ENCODE measurements around the gene CREBBP.

CREBBP gene

GRCh38 chr16:3761375-3762106 lies 119.0 kb downstream of the CREBBP start:
- DNase-seq: no peak

- DNase-seq: no peak
These were observed 120.0 kb downstream of the CREBBP start for GRCh38 chr16:3760518-3760917.

GRCh38 chr16:3759736-3760135 lies 120.8 kb downstream of the CREBBP start:
- no peak for DNase-seq

- no peak for DNase-seq
These were observed 124.4 kb downstream of the CREBBP start for GRCh38 chr16:3756113-3756512.

- no peak for DNase-seq
These were observed 125.3 kb downstream of the CREBBP start for GRCh38 chr16:3755249-3755648.

GRCh38 chr16:3754772-3755171 lies 125.7 kb downstream of the CREBBP start:
- DNase-seq: no peak

GRCh38 chr16:3754081-3754703 lies 126.3 kb downstream of the CREBBP start:
- no peak for DNase-seq

GRCh38 chr16:3752984-3753383 lies 127.5 kb downstream of the CREBBP start:
- DNase-seq: no peak

GRCh38 chr16:3751878-3752277 lies 128.6 kb downstream of the CREBBP start:
- DNase-seq: no peak

- DNase-seq: no peak
These were observed 132.2 kb downstream of the CREBBP start for GRCh38 chr16:3748307-3748706.

GRCh38 chr16:3745751-3746355 lies 134.7 kb downstream of the CREBBP start:
- DNase-seq: no peak

GRCh38 chr16:3744018-3744417 lies 136.5 kb downstream of the CREBBP start:
- DNase-seq: no peak

- no peak for DNase-seq
These were observed 139.6 kb downstream of the CREBBP start for GRCh38 chr16:3740934-3741333.

GRCh38 chr16:3740186-3740585 lies 140.3 kb downstream of the CREBBP start:
- no peak for DNase-seq

GRCh38 chr16:3739636-3740035 lies 140.9 kb downstream of the CREBBP start:
- no peak for DNase-seq

GRCh38 chr16:3738541-3738940 lies 142.0 kb downstream of the CREBBP start:
- no peak for DNase-seq

GRCh38 chr16:3738128-3738527 lies 142.4 kb downstream of the CREBBP start:
- no peak for DNase-seq

- DNase-seq: no peak
These were observed 143.3 kb downstream of the CREBBP start for GRCh38 chr16:3737181-3737580.

GRCh38 chr16:3736116-3736515 lies 144.4 kb downstream of the CREBBP start:
- DNase-seq: no peak

GRCh38 chr16:3735541-3735940 lies 145.0 kb downstream of the CREBBP start:
- no peak for DNase-seq

GRCh38 chr16:3734758-3735221 lies 145.7 kb downstream of the CREBBP start:
- no peak for DNase-seq

- DNase-seq: no peak
These were observed 146.3 kb downstream of the CREBBP start for GRCh38 chr16:3734084-3734757.

GRCh38 chr16:3732171-3732570 lies 148.3 kb downstream of the CREBBP start:
- DNase-seq: no peak
